ENCODE data around the gene ARRDC4. TPM values are rescaled to one million over a fixed set of nuclear protein-coding genes. Genes with fewer than 3 reads are reported as not detected.

The ARRDC4 gene
- total RNA-seq, 1 experiment from 2014 or later: 8.7 TPM

GRCh38 chr15:97921296-97921865 is 39.1 kb upstream of the ARRDC4 start:
- Histone ChIP-seq H2BK5ac (ENCODE audit: insufficient read length, low read length) (no peak overlapping the region), H2AK5ac (ENCODE audit: insufficient read length, low read length) (no peak overlapping the region), H3K27me3 (ENCODE audit: insufficient read depth, low read length) (no peaks in the 10 kb centered on the region), H3K9me3 (ENCODE audit: control insufficient read depth, low read depth, low read length) (no peaks in the 10 kb centered on the region), H3K14ac (ENCODE audit: insufficient read depth, low read length) (no peak overlapping the region), H4K91ac (ENCODE audit: insufficient read length, low read depth, low read length) (no peak overlapping the region), H3T11ph (ENCODE audit: low read length) (no peak overlapping the region), H3K79me2 (ENCODE audit: insufficient read depth, low read length) (no peaks in the 10 kb centered on the region), H3K4ac (ENCODE audit: low read depth, low read length) (no peak overlapping the region), H3K79me1 (ENCODE audit: insufficient read depth, low read depth, low read length, poor library complexity, severe bottlenecking) (no peaks in the 10 kb centered on the region), H2AFZ (ENCODE audit: low read length) (no peak overlapping the region), H2BK12ac (ENCODE audit: insufficient read length, low read depth, low read length) (no peak overlapping the region), H3K27ac (ENCODE audit: insufficient read length, low read depth, low read length) (no peak overlapping the region), H3K4me1 (ENCODE audit: insufficient read depth, low read length) (no peaks in the 10 kb centered on the region), H2BK120ac (ENCODE audit: low read depth, low read length, poor library complexity, severe bottlenecking) (no peak overlapping the region), H3K9ac (ENCODE audit: extremely low read depth, insufficient read length, low read length) (no peak overlapping the region), H4K8ac (replicated peaks; ENCODE audit: insufficient read length, low read depth, low read length) (no peak overlapping the region), H3K18ac (ENCODE audit: insufficient read length, low read depth, low read length) (no peak overlapping the region), H3K4me2 (ENCODE audit: insufficient read depth, insufficient read length, low read length) (no peak overlapping the region), H4K20me1 (ENCODE audit: control insufficient read depth, insufficient read depth, insufficient read length) (no peaks in the 10 kb centered on the region), H3K23ac (ENCODE audit: insufficient read length, low read depth, low read length) (no peak overlapping the region), H2BK20ac (ENCODE audit: low read depth, low read length, poor library complexity, severe bottlenecking) (no peak overlapping the region), H4K5ac (ENCODE audit: insufficient read length, low read depth, low read length) (no peak overlapping the region), H3K23me2 (ENCODE audit: insufficient read length, low read depth, low read length, poor library complexity, severe bottlenecking) (no peaks in the 10 kb centered on the region), H2BK15ac (ENCODE audit: low read depth, low read length) (no peak overlapping the region), H3K56ac (ENCODE audit: insufficient read length, low read depth, low read length) (no peak overlapping the region)
- H3K27me3 Mint-ChIP-seq (ENCODE audit: low read depth): peaks cover 4% of the 10 kb centered on the region; the same call in 1 of the 2 replicates
- H3K4me1 Mint-ChIP-seq: no peaks in the 10 kb centered on the region
- no peak overlapping the region for H3K4me3 Mint-ChIP-seq
- DNase-seq: no peak
- H3K27ac Mint-ChIP-seq: no peak overlapping the region; a peak in 1 of 7 replicates
- peaks cover 1 to 15% (median 2%) of the 10 kb centered on the region in 3 experiments; a peak in 3 of 7 replicates for H3K36me3 Mint-ChIP-seq (ENCODE audit: insufficient read depth in 1 of 3, low read depth in 3 of 3)
- no CpG with 5 or more reads among the region's 4 CpGs for WGBS (ENCODE audit: extremely low coverage, insufficient read length, low lambda C conversion rate)
- no peak for TF ChIP-seq CTCF (conservative IDR thresholded peaks at IDR 0.05)
- H3K9me3 Mint-ChIP-seq: peaks cover 20 to 26% of the 10 kb centered on the region in 2 experiments
